Measurements from ENCODE around the gene SORCS3.
A peak's percentile ranks its signal among the peaks of the same experiment; 100 is the strongest.

The SORCS3 gene

GRCh38 chr10:105062951-105063350, 421.9 kb downstream of the SORCS3 start:
- in situ Hi-C loops (cut with MboI; ENCODE audit: low pct_unique_long_range_greater_than_20kb, low sequenced_read_pairs, unreplicated experiment): no loop called here
- no peak for TF ChIP-seq CTCF (IDR thresholded peaks at IDR 0.05; ENCODE audit: extremely low read depth, insufficient read depth, missing control alignments)
- no peak for DNase-seq (ENCODE audit: low spot score)

- peak; percentile 52 for TF ChIP-seq CTCF (IDR thresholded peaks at IDR 0.05; ENCODE audit: extremely low read depth, insufficient read depth, missing control alignments)
- in situ Hi-C loops (cut with MboI; ENCODE audit: low pct_unique_long_range_greater_than_20kb, low sequenced_read_pairs, unreplicated experiment): no loop called here
- DNase-seq (ENCODE audit: low spot score): peak; percentile 7
These were observed 422.7 kb downstream of the SORCS3 start for GRCh38 chr10:105063796-105064195.

- no peak for DNase-seq (ENCODE audit: low spot score)
- TF ChIP-seq CTCF (IDR thresholded peaks at IDR 0.05; ENCODE audit: extremely low read depth, insufficient read depth, missing control alignments): no peak
- in situ Hi-C loops (cut with MboI; ENCODE audit: low pct_unique_long_range_greater_than_20kb, low sequenced_read_pairs, unreplicated experiment): no loop called here
These were observed 427.4 kb downstream of the SORCS3 start for GRCh38 chr10:105068497-105068896.

- in situ Hi-C loops (cut with MboI; ENCODE audit: low pct_unique_long_range_greater_than_20kb, low sequenced_read_pairs, unreplicated experiment): no loop called here
- DNase-seq (ENCODE audit: low spot score): no peak
- no peak for TF ChIP-seq CTCF (IDR thresholded peaks at IDR 0.05; ENCODE audit: extremely low read depth, insufficient read depth, missing control alignments)
These were observed 429.2 kb downstream of the SORCS3 start for GRCh38 chr10:105070249-105070648.

GRCh38 chr10:105070952-105071351, 429.9 kb downstream of the SORCS3 start:
- no peak for TF ChIP-seq CTCF (IDR thresholded peaks at IDR 0.05; ENCODE audit: extremely low read depth, insufficient read depth, missing control alignments)
- in situ Hi-C loops (cut with MboI; ENCODE audit: low pct_unique_long_range_greater_than_20kb, low sequenced_read_pairs, unreplicated experiment): no loop called here
- no peak for DNase-seq (ENCODE audit: low spot score)

- TF ChIP-seq CTCF (IDR thresholded peaks at IDR 0.05; ENCODE audit: extremely low read depth, insufficient read depth, missing control alignments): no peak
- DNase-seq (ENCODE audit: low spot score): no peak
- in situ Hi-C loops (cut with MboI; ENCODE audit: low pct_unique_long_range_greater_than_20kb, low sequenced_read_pairs, unreplicated experiment): no loop called here
These were observed 430.9 kb downstream of the SORCS3 start for GRCh38 chr10:105071980-105072379.

GRCh38 chr10:105073999-105074398, 432.9 kb downstream of the SORCS3 start:
- in situ Hi-C loops (cut with MboI; ENCODE audit: low pct_unique_long_range_greater_than_20kb, low sequenced_read_pairs, unreplicated experiment): no loop called here
- TF ChIP-seq CTCF (IDR thresholded peaks at IDR 0.05; ENCODE audit: extremely low read depth, insufficient read depth, missing control alignments): no peak
- no peak for DNase-seq (ENCODE audit: low spot score)
